ENCODE results near the gene ARID1B.

DNA sequence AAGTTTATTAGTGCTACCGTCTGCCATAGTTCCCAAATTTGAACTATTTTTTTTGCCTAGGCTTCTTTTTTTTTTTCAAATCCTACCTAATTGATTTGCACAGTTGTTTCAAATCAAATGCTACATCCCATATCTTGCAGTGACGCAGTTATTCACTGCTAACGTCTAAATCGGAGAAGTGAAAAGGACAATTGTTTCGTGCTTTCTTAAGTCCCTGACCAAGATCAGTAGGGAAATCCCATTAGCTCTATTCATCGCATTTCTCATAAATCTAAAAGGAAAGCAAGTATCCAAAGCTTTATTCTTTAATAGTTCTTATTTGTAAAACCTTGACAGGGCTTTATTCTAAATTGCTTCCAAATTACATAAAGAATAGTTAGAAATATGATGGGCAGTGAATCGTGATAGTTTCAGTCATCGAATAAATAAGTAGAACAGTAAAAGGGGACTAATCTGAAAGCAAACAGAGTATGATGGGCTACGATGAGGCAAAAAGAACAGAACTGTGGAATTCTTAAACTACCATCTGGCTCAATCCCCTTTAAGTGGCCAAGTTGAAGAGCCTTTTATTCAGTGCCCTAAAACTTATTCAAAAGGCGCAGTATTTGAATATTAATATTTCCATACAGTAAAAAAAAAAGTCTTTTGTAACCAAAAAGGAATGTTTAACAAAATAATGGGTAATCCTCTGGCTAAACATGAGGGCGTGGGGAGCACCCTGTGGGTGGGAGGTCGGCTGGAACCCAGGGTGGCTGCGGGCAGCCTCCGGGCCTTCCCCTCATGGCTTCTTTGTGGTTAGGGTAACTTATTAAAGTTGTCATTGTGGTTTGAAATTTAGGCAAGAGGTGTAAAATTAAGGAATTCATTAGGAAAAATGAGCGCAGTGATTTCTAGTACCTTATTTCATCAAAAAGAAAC lies 3.0 kb upstream of the ARID1B start:
- no peak for TF ChIP-seq POLR2A (IDR thresholded peaks at IDR 0.05)
- no peak for TF ChIP-seq CTCF (IDR thresholded peaks at IDR 0.05)
